ENCODE measurements around the gene DSC1.

Gene DSC1

DNA sequence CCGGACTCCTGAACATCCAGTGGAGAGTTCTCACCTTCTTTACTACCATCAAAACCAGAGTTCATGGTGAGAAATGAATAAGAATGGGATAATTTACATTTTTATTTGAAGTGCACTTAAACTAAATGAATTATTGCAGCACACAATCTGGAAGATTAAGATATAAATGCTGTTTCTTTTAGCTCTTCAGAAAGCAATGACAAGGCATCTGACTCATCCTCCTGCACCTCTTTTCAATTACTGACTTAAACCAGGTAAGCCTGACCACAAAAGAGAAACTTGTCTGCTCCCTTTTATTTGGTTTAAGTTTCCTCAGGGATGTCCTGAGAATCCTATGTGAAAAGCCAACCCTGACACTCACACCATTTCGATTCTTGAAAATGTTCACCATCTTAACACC, 59.7 kb downstream of the DSC1 start:
- no peak for DNase-seq

DNA sequence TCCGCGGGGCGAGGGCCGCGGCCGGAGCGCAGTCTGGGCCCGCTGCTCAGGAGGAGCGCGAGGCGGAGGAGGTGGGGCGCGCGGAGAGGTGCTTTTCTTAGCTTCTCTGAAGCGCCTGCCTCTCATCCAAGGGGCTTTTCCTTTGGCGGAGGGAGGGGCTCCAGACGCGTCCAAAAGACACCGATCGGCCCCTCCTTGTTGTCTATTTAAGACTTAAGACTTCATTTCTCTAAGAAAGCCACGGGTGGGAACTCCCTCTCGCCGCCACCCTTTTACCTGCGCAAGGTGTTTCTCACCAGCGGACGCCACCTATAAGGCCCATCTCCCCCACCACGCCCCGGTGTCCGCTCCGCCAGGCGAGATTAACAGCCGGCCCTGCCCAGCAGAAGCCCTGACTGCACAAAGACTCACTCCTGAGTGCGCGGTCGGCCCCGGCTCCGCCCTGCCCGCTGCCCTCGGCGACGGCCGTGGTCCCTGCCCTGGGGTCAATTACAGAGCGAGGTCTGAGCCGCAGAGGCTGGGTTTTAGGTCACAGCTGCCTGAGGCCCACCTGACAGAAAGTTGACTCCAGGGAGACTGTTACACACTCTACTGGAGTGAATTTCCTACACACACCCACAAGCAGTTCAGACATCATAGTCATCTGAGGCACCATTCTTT, 60.5 kb downstream of the DSC1 start, which contains the start of gene DSC2:
DSC2 (minus strand) TSS at position 397 of the 660 bp plus-strand sequence. CDS start 450 bp downstream, outside the sequence.
- DNase-seq = no peak

DNA sequence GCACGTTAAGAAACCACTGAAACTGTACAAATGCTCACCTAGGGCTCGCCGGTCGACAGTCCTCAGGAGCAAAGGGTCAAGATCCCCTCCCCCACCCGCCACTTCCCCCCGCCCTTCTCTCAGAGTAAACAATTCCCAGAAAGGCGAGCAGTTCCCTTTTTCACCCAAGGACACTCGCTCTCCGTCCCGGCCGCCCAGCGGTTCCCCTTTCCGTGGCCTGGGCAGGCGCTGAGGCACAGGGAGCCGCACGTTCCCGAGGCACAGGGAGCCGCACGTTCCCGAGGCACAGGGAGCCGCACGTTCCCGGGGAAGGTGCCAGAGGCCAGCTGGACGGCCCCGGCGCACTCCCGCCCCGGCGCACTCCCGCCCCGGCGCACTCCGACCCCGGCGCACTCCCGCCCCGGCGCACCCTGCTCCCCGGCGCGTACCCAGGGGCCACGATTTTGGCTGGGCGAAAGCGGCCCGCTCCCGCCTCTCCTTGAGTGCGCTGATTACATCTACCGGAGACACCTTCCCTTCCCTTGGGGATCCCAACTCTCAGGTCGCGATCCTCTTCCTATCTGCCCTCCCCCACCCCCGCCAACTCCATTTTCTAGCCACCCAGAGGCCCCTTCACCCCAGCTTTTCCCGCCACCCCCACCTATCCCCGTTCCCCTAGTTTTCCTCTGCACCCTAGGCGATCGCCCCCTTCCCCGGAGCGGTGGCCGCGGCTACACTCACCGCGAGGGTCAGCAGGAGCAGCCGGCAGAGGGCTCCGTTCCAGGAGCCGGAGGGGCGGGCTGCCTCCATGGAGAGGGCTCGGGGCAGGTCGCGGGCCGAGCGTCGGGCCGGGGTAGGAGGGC, 61.3 kb downstream of the DSC1 start:
- DNase-seq = no peak

DNA sequence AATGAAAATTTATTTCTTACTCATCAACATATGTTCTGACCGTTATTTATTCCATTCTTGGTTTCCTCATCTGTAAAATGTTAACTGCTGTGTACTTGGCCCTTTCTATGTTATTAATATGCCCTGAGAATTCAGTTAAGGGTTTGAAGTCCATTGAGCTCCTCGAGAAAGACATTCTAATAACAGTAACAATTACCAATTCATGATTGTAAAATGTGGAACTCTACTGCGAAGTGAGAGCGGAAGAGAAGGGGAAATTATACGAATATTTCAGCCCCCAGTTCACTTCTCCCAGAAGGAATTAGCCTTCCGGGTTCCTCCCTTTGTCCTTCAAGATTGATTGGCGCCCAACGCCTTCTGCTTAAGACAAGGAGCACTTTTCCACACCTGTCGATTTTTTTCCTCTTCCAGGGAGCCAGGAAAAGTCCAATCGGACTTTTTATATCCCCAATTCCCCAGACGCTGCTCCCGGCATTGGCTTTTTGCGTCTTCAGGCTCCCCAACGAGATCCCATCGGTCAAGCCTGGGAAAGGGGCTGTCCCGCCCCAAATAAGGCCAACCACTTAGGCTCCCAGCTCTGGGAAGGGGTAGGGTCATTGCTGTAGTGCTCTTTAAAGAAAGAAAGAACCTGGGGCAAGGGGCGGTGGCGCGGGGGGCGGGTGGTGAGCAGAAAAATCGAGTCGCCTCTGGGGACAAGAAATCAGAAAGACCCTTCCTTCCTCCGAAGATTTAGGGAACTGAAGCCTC, 62.0 kb downstream of the DSC1 start:
- DNase-seq = no peak

DNA sequence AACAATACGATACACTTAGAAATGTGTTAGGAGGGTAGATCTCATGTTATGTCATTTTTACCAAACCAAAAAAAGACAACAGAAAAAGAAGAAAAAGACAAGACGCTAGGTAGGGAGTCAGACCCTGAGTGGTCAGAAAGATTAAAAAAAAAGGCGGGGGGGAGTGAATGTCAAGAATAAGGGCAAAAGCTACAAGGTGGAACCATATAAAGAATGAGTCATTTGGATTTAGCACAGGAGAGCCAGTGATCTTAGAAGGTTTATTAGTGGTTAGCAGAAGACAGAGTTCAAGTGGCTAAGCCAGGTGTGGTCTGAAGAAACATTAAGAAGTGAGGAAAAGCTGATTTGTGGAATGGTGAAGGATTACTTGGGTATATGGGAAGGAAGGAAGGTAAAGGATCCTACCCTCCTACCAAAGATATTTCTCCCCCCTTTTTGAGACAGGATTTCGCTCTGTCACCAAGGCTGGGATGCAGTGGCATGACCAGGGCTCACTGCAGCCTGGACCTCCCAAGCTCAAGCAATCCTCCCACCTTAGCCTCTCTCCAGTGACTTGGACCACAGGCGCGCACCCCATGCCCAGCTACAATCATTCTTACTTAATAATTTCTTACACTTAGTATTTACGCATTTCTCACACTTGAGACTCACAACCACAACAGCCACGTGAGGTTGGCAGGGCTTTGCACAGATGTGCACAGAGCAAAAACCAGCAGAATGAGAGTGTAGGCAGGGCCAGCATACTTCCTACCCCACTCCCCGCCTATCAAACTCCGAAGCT, 63.0 kb downstream of the DSC1 start:
- DNase-seq = no peak

DNA sequence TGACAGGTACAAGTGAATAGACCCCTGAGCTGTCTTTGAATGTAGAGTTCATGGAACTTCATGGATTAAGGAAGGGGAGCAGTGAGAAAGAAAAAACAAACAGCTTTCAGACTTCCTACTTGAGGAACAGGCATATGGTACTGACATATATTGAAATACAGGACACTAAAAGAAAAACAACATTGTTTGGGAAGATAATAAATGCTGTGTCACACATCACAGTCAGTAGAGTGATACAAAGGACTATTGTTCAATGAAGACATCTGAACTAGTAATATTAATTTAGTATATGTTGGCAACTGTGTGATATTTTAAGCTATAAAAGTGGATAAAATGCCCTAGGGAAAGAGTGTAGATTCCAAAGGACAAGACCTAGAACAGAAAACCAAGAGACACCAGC, 63.8 kb downstream of the DSC1 start:
- peak; percentile 17 for DNase-seq

DNA sequence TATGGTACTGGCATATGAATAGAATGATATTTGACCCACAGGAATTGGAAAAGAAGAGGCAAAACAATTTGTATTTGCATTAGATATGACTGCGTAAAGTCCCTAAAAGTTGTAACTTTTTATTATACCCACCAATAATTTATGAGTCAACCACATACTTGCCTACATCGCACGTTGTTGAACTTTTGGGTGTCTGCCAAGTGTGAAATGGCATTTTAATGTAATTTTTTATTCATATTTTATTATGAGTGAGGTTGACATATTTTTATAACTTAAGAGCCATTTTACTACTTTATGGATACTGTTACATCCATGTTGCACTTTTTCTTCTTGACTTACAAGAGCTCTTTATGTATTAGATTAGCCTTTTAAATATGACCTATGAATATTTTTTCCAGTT, 65.0 kb downstream of the DSC1 start:
- DNase-seq = no peak

DNA sequence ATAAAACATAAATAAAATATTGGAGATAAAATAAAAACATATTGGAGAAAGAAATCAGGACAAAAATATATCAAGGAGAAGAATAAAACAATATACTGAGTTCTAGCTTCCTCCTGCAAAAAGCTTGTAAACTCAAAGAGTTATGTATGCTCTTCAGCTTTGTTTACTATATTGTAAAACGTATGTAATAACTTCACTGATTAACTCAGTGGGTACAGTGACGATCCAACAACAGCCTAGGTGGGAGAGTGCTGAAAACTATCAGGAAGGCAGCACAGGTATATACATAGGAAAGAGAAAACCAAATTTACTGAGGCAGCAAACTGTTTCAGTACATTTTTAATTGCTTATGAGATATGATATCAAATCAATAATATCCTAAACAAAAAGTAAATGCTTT, 68.8 kb downstream of the DSC1 start:
- no peak for DNase-seq

DNA sequence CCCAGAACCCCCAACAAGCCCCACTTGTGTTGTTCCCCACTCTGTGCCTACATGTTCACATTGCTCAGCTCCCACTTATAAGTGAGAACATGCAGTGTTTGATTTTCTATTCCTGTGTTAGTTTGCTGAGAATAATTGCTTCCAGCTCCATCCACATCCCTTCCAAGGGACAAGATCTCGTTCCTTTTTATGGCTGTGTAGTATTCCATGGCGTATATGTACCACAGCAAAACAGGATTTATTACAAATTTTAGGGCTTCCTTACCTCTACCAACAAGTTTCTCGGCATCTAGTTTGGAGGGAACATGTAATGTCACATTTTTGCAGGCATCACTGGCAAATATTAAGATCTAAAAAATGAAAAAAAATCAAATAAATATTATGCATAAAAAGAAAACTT, 69.4 kb downstream of the DSC1 start:
- no peak for DNase-seq

DNA sequence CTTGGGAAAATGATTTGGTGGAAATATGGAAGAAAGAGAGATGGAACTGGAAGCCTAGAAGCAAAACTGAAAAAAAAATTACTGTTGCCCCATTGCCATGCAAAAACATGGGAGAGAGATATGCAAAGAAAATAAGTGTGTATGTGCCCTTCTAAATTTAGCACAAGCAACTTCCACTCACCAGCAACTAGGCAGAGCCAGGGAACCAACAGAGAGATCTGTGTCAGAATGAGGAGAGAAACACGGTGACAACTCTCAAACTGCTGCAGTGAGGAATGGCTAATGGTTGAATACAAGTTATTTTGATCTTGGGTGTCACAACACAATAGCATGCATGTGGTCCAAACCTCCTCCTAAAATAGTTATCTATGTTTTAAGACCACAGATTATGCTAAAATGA, 71.3 kb downstream of the DSC1 start:
- no peak for DNase-seq

DNA sequence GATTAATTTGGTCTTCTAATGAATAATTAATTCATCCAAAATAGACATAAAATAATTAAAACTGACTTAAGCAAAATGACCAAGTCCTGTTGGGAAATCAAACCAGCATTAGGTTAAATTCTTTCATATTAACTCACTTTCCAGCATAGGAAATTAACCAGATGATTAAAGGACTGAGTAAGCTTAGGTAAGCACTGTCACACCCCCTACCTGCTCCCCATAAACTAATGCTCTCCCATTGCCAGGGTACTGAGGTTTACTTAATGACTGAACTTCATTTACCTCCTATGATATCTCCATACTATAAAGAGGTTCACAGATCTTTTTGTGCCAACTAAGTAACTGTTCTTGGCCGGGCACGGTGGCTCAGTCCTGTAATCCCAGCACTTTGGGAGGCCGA, 74.1 kb downstream of the DSC1 start:
- DNase-seq = no peak

DNA sequence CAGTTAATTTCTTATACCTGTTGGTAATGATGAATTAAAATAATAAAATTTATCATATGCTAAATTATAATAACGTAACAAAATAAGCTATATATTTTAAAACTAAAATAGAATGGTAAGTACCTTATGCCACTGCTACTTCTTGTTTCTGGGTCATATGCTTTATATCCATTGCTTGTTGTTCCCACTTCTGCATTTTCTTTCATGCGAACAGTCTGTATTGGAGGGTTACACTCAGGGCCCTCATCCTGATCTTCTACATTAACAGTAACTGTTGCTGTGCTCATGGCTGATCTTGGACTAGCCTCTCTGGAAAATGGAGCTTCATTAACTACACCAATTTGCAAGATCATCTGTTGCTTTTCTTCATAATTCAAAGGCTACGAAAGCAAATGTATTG, 82.7 kb downstream of the DSC1 start:
- no peak for DNase-seq

Data from NCI-H1048 (cell line).